Measurements from ENCODE around the gene SRSF7.

The SRSF7 gene

GRCh38 chr2:38776531-38776930 lies 25.4 kb upstream of the SRSF7 start (continued):
- TF ChIP-seq PPARA (CRISPR knock-in tag; IDR thresholded peaks at IDR 0.05; ENCODE audit: borderline replicate concordance) (no peak), ZFP30 (CRISPR knock-in tag; IDR thresholded peaks at IDR 0.05) (no peak)

GRCh38 chr2:38775921-38776225 lies 24.7 kb upstream of the SRSF7 start:
- no peak for ATAC-seq
- no peak for TF ChIP-seq ZNF70 (CRISPR knock-in tag; IDR thresholded peaks at IDR 0.05)
- TF ChIP-seq ZFP3 (CRISPR knock-in tag; IDR thresholded peaks at IDR 0.05), result no peak
- no peak for TF ChIP-seq ZC3H10 (CRISPR knock-in tag; IDR thresholded peaks at IDR 0.05)
- TF ChIP-seq TSHZ2 (CRISPR knock-in tag; IDR thresholded peaks at IDR 0.05), result no peak
- no peak for TF ChIP-seq TCF4 (CRISPR knock-in tag; IDR thresholded peaks at IDR 0.05; ENCODE audit: borderline replicate concordance)
- no peak for TF ChIP-seq CSRNP3 (CRISPR knock-in tag; IDR thresholded peaks at IDR 0.05)
- no peak for TF ChIP-seq ESRRG (CRISPR knock-in tag; IDR thresholded peaks at IDR 0.05)
- TF ChIP-seq RARB (CRISPR knock-in tag; IDR thresholded peaks at IDR 0.05), result no peak
- no peak for TF ChIP-seq CREB5 (CRISPR knock-in tag; IDR thresholded peaks at IDR 0.05; ENCODE audit: low read depth)
- no peak for TF ChIP-seq OSR1 (CRISPR knock-in tag; IDR thresholded peaks at IDR 0.05)
- no peak for TF ChIP-seq POU6F1 (CRISPR knock-in tag; IDR thresholded peaks at IDR 0.05; ENCODE audit: borderline replicate concordance, low read depth)
- TF ChIP-seq TOX (CRISPR knock-in tag; IDR thresholded peaks at IDR 0.05; ENCODE audit: borderline replicate concordance), result no peak
- no peak for TF ChIP-seq GLIS3 (CRISPR knock-in tag; IDR thresholded peaks at IDR 0.05)
- no peak for TF ChIP-seq ISL1 (CRISPR knock-in tag; IDR thresholded peaks at IDR 0.05)
- TF ChIP-seq ZFP30 (CRISPR knock-in tag; IDR thresholded peaks at IDR 0.05), result no peak

GRCh38 chr2:38775097-38775920 lies 24.1 kb upstream of the SRSF7 start:
- ATAC-seq, result no peak
- TF ChIP-seq TSHZ2 (CRISPR knock-in tag; IDR thresholded peaks at IDR 0.05), result no peak
- TF ChIP-seq CSRNP3 (CRISPR knock-in tag; IDR thresholded peaks at IDR 0.05), result no peak
- TF ChIP-seq ZFP3 (CRISPR knock-in tag; IDR thresholded peaks at IDR 0.05), result no peak
- no peak for TF ChIP-seq ISL1 (CRISPR knock-in tag; IDR thresholded peaks at IDR 0.05)
- TF ChIP-seq ZNF8 (CRISPR knock-in tag; IDR thresholded peaks at IDR 0.05), result no peak
- no peak for TF ChIP-seq PPARA (CRISPR knock-in tag; IDR thresholded peaks at IDR 0.05; ENCODE audit: borderline replicate concordance)
- no peak for TF ChIP-seq ZC3H10 (CRISPR knock-in tag; IDR thresholded peaks at IDR 0.05)
- TF ChIP-seq OSR1 (CRISPR knock-in tag; IDR thresholded peaks at IDR 0.05), result no peak
- TF ChIP-seq TOX (CRISPR knock-in tag; IDR thresholded peaks at IDR 0.05; ENCODE audit: borderline replicate concordance), result no peak
- no peak for TF ChIP-seq CSDC2 (CRISPR knock-in tag; IDR thresholded peaks at IDR 0.05)

Measured in SK-N-SH treated with all-trans-retinoic acid at 6 μM for 48 hours (cell line).